B cell (primary cell): ENCODE data around the gene NUB1. TPM values are rescaled to one million over a fixed set of nuclear protein-coding genes. Genes with fewer than 3 reads are reported as not detected.

Experiments used
- ATAC-seq: fragments of 200-7000 bp; cut with Tn5 transposase; one replicate; pipeline ENCODE4 v1.10.0; 2021; ENCODE audit warnings: low read depth, mild to moderate bottlenecking, moderate number of reproducible peaks, moderate library complexity
- CTCF ChIA-PET: fragments of 350-600 bp; sonication (Branson Sonifier 250); formaldehyde crosslinking; loops from one replicate; lab custom pipeline; 2021; ENCODE audit warnings: antibody characterized with exemption, inconsistent platforms; lab: Charles Lee
- POLR2A ChIA-PET: fragments of 350-600 bp; sonication (Branson Sonifier 250); formaldehyde crosslinking; loops from one replicate; lab custom pipeline; 2021; ENCODE audit warnings: antibody characterized with exemption; lab: Charles Lee
- DNase-seq: peaks from one replicate; pipeline ENCODE4 v3.0.0; 2013
- H2AFZ ChIP-seq: 2 replicates; pipeline ENCODE4 v1.6.1; 2012; ENCODE audit warnings: mild to moderate bottlenecking, low read depth, low read length; ENCODE audit not compliant: insufficient read depth, poor library complexity, severe bottlenecking
- H3K27ac ChIP-seq, 2 donors: 1 replicate in 1 of 2; 2 replicates in 1 of 2; pipeline ENCODE4 v1.5.1; 2012 to 2013; ENCODE audit warnings: low read length in 2 of 2, mild to moderate bottlenecking in 2 of 2, moderate library complexity in 1 of 2
- H3K27me3 ChIP-seq, 4 experiments: fragments of 200-600 bp in 1 of 4; sonication (generic) in 1 of 4; replicated peaks in 1 of 4; 1 replicate in 2 of 4; 2 replicates in 2 of 4; pipeline versions ENCODE4 v1.6.1 to v1.7.0; 2013 to 2016; ENCODE audit warnings: low read length in 3 of 4, mild to moderate bottlenecking in 2 of 4, mixed read lengths in 1 of 4, moderate library complexity in 1 of 4; ENCODE audit not compliant: insufficient read depth in 4 of 4, control insufficient read depth in 3 of 4; ENCODE audit errors: control extremely low read depth in 1 of 4
- H3K36me3 ChIP-seq, 2 experiments: replicated peaks in 1 of 2; 1 replicate in 1 of 2; 2 replicates in 1 of 2; pipeline versions ENCODE4 v1.6.1 to v1.7.1; 2013; ENCODE audit warnings: low read length in 1 of 2; ENCODE audit not compliant: insufficient read depth in 2 of 2, control insufficient read depth in 1 of 2; ENCODE audit errors: control extremely low read depth in 1 of 2, extremely low read depth in 1 of 2
- H3K4me1 ChIP-seq, 2 donors: fragments of 200-600 bp in 1 of 2; sonication (generic) in 1 of 2; 1 replicate in 1 of 2; 2 replicates in 1 of 2; pipeline versions ENCODE4 v1.5.1 to v1.6.1; 2013 to 2017; ENCODE audit warnings: low read length in 2 of 2; ENCODE audit not compliant: control insufficient read depth in 2 of 2, insufficient read depth in 2 of 2
- H3K4me2 ChIP-seq: replicated peaks from 2 replicates; pipeline ENCODE3; 2012; ENCODE audit warnings: mild to moderate bottlenecking, low read depth, low read length; ENCODE audit not compliant: poor library complexity, severe bottlenecking
- H3K4me3 ChIP-seq, 5 experiments: fragments of 200-600 bp in 1 of 5; sonication (generic) in 1 of 5; 1 replicate in 3 of 5; 2 replicates in 2 of 5; pipeline versions ENCODE4 v1.5.1 to v1.7.0; 2011 to 2016; ENCODE audit warnings: low read length in 4 of 5, mild to moderate bottlenecking in 4 of 5, low read depth in 2 of 5, control low read depth in 1 of 5, moderate library complexity in 1 of 5; ENCODE audit not compliant: insufficient read depth in 1 of 5; ENCODE audit errors: control extremely low read depth in 1 of 5, extremely low read depth in 1 of 5
- H3K79me2 ChIP-seq: fragments of 200-600 bp; sonication (generic); one replicate; pipeline ENCODE4 v1.6.0; 2016; ENCODE audit warnings: low read length; ENCODE audit not compliant: control insufficient read depth, insufficient read depth
- H3K9ac ChIP-seq: fragments of 200-600 bp; sonication (generic); 2 replicates; pipeline ENCODE4 v1.6.1; 2017; ENCODE audit warnings: mild to moderate bottlenecking, low read length, moderate library complexity
- H3K9me3 ChIP-seq, 3 donors: one replicate each; pipeline versions ENCODE4 v1.6.1 to v1.7.1; 2013; ENCODE audit warnings: low read length in 2 of 3; ENCODE audit not compliant: control insufficient read depth in 2 of 3, insufficient read depth in 1 of 3; ENCODE audit errors: control extremely low read depth in 1 of 3
- H4K20me1 ChIP-seq: 2 replicates; pipeline ENCODE4 v1.6.0; 2012; ENCODE audit warnings: mild to moderate bottlenecking, low read length; ENCODE audit not compliant: insufficient read depth, control insufficient read depth, poor library complexity, severe bottlenecking
- H3K27ac Mint-ChIP-seq: one replicate; pipeline ENCODE4 v1.8.0; 2021; ENCODE audit warnings: mixed read lengths
- H3K27me3 Mint-ChIP-seq: one replicate; pipeline ENCODE4 v1.8.0; 2021; ENCODE audit warnings: mixed read lengths
- H3K4me1 Mint-ChIP-seq: one replicate; pipeline ENCODE4 v1.8.0; 2021; ENCODE audit warnings: mixed read lengths
- H3K4me3 Mint-ChIP-seq: one replicate; pipeline ENCODE4 v1.8.0; 2021; ENCODE audit warnings: mixed read lengths
- H3K9me3 Mint-ChIP-seq: one replicate; pipeline ENCODE4 v1.8.0; 2022; ENCODE audit warnings: mixed read lengths; ENCODE audit not compliant: insufficient read depth
- EZH2 ChIP-seq: IDR thresholded peaks from 2 replicates; pipeline ENCODE4 v1.6.1; 2012; ENCODE audit warnings: borderline replicate concordance, low read depth, mild to moderate bottlenecking, moderate library complexity, low read length; ENCODE audit not compliant: insufficient read depth, poor library complexity, severe bottlenecking
- whole genome bisulfite sequencing: methylation state at CpG from one replicate; pipeline ENCODE4 v1.1.5; 2013; ENCODE audit warnings: missing lambda C conversion rate; ENCODE audit not compliant: insufficient coverage; 5-methylcytosine and 5-hydroxymethylcytosine counted together
- intact Hi-C: fragments of 100-400 bp; cut with micrococcal nuclease; formaldehyde crosslinking; loops from one replicate; pipeline ENCODE4 v1.10.0; 2022
- polyA plus RNA-seq: library from polyadenylated mRNA; depleted of rRNA; stranded (reverse); fragments of >200 nt; gene quantifications from 2 replicates; pipeline ENCODE4 v1.2.3, GENCODE V29; 2012
- total RNA-seq, 2 donors: library from RNA; stranded (reverse); fragments of 120-200 nt in 1 of 2; gene quantifications; 1 replicate in 1 of 2; 2 replicates in 1 of 2; pipeline versions ENCODE4 v1.2.3 to v1.2.4, GENCODE V29; 2013 to 2022
- TF ChIP-seq, protein P1 (sequence below): fragments of 200-600 bp; IDR thresholded peaks from one replicate; pipeline ENCODE4 v1.8.0; 2022; ENCODE audit warnings: antibody characterized with exemption, mild to moderate bottlenecking

Gene NUB1
- total and polyA plus RNA-seq, 2 donors (not counting 1 experiment from before 2014, with no cell fraction given) = 55.0 to 104 TPM

DNA sequence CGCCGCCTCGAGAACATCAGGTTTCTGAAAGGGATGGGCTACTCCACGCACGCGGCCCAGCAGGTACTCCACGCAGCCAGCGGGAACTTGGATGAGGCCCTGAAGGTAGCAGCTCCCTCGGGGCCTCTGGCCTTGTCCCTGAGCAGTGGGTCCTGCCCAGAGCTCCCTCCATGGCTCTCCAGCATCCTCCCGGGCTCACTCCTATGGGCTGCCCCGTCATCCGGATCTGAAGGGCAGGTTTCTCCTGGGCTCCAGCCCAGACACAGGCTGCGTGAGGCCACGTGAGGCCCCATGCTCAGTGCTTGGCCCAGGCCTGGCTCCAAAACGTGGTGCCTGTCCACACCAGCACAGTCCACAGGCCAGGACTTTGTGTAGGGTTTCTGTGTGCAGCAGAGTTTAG lies 32.5 kb downstream of the NUB1 start:
- H2AFZ ChIP-seq = no peak overlapping the region
- intact Hi-C loops = no loop called here
- peaks cover 34% of the 10 kb centered on the region for H4K20me1 ChIP-seq
- 97% methylated on average over 15 of the region's 15 CpGs for WGBS
- Mint-ChIP-seq H3K9me3 (no peaks in the 10 kb centered on the region), H3K27ac (no peak overlapping the region), H3K4me3 (no peak overlapping the region), H3K27me3 (no peaks in the 10 kb centered on the region), H3K4me1 (no peaks in the 10 kb centered on the region)
- H3K79me2 ChIP-seq = peaks cover 9% of the 10 kb centered on the region
- no peak for ATAC-seq
- no peak overlapping the region for H3K9ac ChIP-seq
- POLR2A ChIA-PET = no interaction called here
- no peaks in the 10 kb centered on the region for H3K27me3 ChIP-seq
- no peaks in the 10 kb centered on the region for H3K4me1 ChIP-seq
- CTCF ChIA-PET = interaction anchor here (13.4 kb wide), 1 partner anchor 74 kb away, joined by 230 read pairs; no protein-coding TSS in a partner anchor
- no peaks in the 10 kb centered on the region for H3K9me3 ChIP-seq
- no peak overlapping the region for H3K4me2 ChIP-seq
- DNase-seq = no peak
- H3K4me3 ChIP-seq = no peak overlapping the region
- H3K36me3 ChIP-seq = peaks cover 2 to 80% of the 10 kb centered on the region in 2 experiments
- TF ChIP-seq, protein P1, sequence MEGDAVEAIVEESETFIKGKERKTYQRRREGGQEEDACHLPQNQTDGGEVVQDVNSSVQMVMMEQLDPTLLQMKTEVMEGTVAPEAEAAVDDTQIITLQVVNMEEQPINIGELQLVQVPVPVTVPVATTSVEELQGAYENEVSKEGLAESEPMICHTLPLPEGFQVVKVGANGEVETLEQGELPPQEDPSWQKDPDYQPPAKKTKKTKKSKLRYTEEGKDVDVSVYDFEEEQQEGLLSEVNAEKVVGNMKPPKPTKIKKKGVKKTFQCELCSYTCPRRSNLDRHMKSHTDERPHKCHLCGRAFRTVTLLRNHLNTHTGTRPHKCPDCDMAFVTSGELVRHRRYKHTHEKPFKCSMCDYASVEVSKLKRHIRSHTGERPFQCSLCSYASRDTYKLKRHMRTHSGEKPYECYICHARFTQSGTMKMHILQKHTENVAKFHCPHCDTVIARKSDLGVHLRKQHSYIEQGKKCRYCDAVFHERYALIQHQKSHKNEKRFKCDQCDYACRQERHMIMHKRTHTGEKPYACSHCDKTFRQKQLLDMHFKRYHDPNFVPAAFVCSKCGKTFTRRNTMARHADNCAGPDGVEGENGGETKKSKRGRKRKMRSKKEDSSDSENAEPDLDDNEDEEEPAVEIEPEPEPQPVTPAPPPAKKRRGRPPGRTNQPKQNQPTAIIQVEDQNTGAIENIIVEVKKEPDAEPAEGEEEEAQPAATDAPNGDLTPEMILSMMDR = no peak
- no peak for TF ChIP-seq EZH2
- no peak overlapping the region for H3K27ac ChIP-seq

DNA sequence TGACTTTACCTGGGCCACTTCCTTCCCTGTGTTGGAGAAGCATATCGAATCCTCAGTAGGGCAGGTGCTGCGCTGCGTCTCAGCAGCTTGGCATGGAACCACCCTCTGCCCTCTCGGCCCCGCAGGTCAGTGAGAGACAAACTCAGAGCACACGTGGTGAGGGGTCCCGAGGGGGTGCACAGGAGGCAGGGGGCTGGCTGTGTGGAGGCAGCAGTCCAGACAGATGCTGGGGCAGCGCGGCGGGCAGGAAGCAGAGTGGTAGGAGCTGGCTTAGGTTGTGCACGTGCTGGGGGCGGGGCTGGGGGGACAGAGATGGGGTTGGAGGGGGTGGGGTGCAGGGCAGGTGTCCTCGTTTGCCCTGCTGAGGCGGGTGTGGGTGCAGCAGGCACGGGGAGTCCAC lies 33.1 kb downstream of the NUB1 start:
- ATAC-seq (no peak), DNase-seq (no peak)
- Mint-ChIP-seq H3K9me3 (no peaks in the 10 kb centered on the region), H3K4me1 (peaks cover 5% of the 10 kb centered on the region), H3K4me3 (no peak overlapping the region), H3K27ac (no peak overlapping the region), H3K27me3 (no peaks in the 10 kb centered on the region)
- no peak overlapping the region for H3K9ac ChIP-seq
- H3K27me3 ChIP-seq = no peaks in the 10 kb centered on the region
- H3K4me1 ChIP-seq = no peaks in the 10 kb centered on the region
- ChIA-PET CTCF (interaction anchor here (13.4 kb wide), 1 partner anchor 73 kb away, joined by 230 read pairs; no protein-coding TSS in a partner anchor), POLR2A (interaction anchor here (0.5 to 0.6 kb wide), 2 partner anchors 18 to 122 kb away, joined by 3 read pairs; no protein-coding TSS in a partner anchor)
- intact Hi-C loops = no loop called here
- no peaks in the 10 kb centered on the region for H3K9me3 ChIP-seq
- no peak overlapping the region for H2AFZ ChIP-seq
- no peak for TF ChIP-seq EZH2
- TF ChIP-seq, protein P1 = no peak
- no peak overlapping the region for H3K4me3 ChIP-seq
- H3K79me2 ChIP-seq = peaks cover 7% of the 10 kb centered on the region
- peaks cover 32% of the 10 kb centered on the region for H4K20me1 ChIP-seq
- peaks cover under 1 to 74% of the 10 kb centered on the region in 2 experiments for H3K36me3 ChIP-seq
- 83% methylated on average over 10 of the region's 15 CpGs for WGBS
- no peak overlapping the region for H3K27ac ChIP-seq
- no peak overlapping the region for H3K4me2 ChIP-seq
